GM19324 (cell line): ENCODE data around the gene KRT27.

ENCODE experiments used
- ATAC-seq: cut with Tn5 transposase; IDR thresholded peaks from one replicate; pipeline ENCODE4 v1.9.1; 2021; ENCODE audit warnings: mild to moderate bottlenecking, moderate library complexity; ENCODE audit not compliant: unreplicated experiment, low FRiP score

Gene KRT27

GRCh38 chr17:40812639-40813038 lies 30.3 kb upstream of the KRT27 start:
- no peak for ATAC-seq

DNA sequence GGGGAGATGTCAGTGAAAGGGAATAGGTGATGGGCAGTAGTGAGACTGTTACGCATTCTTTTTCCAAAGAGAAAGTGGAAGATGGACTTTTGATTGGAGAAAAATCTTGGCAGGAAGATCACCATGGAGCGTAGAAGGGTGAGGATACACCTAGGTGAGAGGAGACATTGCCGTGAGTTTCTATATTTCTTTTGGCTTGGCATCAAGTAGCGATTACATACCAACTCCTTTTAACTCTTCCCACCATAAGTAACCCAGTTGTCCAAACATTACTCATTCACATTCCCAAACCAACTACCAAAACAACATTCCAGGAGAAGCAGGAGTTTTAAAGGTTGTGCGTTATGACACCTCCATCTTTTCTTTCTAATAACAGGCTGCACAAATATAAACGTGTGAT lies 28.1 kb upstream of the KRT27 start:
- ATAC-seq = no peak

GRCh38 chr17:40809721-40810421 lies 27.5 kb upstream of the KRT27 start:
- ATAC-seq = no peak

GRCh38 chr17:40806131-40806530 lies 23.8 kb upstream of the KRT27 start:
- ATAC-seq = no peak

DNA sequence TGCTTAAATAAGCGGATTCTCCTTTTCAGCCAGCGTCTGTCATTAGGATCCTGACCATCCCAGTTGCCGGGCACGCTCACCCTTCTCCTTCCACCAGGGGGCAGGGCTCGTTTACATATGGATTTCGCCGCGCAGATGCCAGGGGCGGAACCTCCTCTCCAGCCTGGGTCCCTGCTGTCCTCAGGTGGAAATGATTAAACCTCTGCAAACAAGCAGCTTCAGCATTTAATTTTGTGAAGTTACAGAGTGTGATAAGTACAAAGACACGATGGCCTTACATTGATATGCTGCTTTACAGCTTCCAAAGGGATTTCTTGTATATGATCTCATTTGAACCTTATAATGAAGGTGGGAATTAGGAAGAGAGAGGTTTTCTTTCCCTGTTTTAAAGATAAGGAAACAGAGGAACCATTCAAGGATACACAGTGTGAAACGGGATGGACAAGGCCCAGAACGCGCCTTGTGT lies 21.3 kb upstream of the KRT27 start:
- ATAC-seq = no peak

DNA sequence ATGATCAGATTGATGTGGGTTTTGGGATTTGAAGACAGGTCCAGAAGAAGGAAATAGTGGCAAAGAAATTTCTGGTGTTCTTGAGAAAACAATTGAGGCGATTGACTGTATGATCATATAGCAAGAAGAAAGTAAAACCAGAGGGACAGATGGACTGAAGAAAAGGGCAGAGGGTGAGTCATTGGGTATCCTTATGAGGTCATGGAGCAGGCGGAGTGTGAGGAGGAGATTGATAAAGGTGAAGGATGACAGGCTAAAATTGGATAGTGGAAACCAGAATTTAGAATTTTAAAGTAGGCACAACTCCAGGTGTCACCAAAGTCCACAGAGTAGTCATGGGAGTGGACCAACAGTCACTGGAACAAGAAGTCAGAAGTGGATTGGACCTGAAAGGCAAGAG lies 18.8 kb upstream of the KRT27 start:
- ATAC-seq = no peak

DNA sequence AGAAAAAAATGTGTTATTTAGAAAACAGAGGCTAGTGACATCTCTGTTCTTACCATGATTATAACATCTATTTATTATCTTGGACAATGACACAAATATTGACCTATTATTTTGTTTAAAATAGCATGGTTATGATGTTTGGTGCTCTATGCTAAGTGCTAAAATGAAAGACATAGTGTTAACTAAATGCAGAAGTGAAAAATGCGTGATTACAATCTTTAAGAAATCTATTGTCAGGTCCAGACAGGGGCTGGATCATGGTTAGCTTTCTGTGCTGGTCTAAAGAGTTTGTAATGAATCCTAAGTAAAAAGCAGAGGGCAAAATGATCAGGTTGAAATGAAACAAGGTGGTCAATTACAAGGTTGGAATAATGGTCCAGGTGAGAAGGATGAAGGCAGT lies 18.0 kb upstream of the KRT27 start:
- ATAC-seq = no peak

GRCh38 chr17:40799859-40800258 lies 17.5 kb upstream of the KRT27 start, which contains the start of gene KRT28:
Gene KRT28 (minus strand): TSS chr17:40799959. CDS start chr17:40799893, 66 bp downstream.
- no peak for ATAC-seq

DNA sequence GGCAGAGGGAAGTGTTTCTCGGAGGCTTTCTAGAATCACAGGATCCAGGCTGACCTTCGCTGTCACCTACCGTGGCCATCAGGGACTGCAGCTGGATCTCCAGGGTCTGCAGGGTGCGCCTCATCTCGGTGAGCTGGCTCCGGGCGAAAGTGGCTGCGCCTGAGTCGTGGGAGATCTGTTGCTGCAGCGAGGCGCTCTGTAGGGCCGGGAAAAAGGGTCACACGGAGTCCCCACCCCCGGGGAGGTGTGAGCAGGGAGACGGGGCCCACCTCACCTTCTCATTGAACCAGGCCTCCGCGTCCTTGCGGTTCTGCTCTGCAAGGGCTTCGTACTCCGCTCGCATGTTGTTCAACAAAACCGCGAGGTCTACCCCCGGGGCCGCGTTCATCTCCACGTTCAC lies 14.5 kb upstream of the KRT27 start:
- no peak for ATAC-seq

DNA sequence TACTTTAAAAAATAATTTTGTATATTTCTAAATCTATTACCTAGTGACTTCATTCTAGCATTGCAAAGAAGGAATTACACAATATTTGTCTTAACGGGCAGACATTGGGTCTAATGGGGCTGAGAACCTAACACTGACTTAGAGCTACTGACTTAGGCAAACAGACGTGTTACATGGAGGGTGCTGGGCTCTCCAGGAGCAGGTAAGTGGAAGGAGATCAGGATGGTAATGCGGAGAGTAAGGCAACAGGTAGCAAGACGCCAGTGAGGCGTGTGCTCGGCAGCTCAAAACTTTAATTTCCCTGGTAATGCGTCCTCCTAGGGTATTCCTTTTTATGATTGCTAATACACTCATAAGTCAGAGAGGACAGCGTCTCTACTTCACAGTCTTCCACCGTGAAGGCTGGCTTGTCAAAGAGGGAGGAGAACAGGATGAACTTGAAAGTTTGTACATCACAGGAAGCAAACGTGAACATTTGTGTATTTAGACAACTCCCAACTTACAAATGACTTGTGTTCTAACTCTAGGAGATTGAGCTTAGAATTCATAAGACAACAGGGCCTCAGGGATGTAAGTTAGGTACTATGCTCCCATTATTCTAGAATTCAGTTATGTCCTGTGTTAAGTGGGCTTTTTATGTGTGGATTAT lies 12.8 kb upstream of the KRT27 start:
- no peak for ATAC-seq

GRCh38 chr17:40794466-40794865 lies 12.1 kb upstream of the KRT27 start:
- no peak for ATAC-seq

DNA sequence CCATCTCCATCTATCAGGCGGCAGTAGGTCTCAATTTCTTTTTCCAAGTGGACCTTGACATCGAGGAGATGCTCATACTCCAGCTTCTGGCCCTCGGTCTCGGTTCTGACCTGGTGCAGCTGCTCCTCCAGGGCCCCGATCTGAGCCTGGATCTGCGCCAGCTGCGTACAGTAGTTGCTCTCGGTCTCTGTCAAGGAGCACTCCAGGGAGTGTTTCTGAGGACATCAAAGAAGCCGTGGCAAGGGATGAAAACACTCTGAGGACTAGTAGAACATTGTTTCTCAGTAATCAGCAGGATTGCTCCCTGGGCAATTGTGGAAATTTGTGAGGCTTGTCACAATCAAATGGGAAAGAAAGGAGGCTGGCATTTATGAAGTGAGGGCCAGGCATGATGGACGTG lies 11.5 kb upstream of the KRT27 start:
- ATAC-seq = no peak

DNA sequence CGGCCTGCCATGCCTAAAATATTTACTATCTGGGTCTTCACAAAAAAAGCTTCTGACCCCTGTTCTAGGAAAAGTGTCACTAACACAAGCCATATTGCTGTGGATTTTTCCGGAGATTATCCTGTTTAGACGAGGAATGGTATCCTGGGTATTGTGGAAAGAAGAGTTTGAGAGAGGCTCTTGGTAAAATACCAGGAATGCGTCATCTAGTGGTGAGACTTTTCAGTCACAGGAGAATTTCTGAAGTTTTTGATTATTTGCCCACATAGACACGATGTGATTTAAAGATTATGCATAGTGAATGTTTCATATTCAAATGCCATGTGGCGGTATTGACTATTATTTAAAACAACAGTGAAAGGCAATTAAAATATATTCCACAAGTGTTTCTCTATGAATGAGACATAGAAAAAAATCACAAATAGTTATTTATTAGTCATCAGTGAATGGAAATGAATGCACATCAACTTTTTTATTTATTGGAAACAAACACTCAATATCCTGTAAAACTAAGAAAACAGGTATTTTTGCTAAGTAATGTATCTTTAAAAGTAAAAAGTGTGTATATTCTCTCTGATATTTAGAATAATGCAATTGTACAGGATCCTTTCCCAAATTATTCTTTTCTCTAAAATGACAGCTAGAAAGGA lies 9.6 kb upstream of the KRT27 start:
- ATAC-seq = no peak

DNA sequence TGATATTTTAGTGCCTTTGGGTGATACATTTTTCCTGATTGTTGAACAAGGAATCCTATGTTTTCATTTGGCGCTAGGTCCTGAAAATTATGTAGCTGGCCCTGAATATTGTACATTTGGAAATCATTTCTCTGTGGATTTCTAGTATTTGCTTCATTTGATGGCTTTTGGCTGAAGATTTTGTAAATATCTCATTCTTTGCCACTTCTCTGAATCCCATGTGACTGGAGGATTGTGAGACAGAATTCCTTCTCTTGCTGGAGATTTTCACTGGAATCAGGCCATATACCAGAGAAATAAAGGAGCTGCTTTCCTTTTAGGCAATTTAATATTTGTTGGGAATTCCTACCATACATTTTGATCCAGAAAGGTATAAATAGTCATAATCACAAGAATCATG lies 8.8 kb upstream of the KRT27 start:
- no peak for ATAC-seq

GRCh38 chr17:40779181-40779909 lies 3.0 kb downstream of the KRT27 start:
- no peak for ATAC-seq

DNA sequence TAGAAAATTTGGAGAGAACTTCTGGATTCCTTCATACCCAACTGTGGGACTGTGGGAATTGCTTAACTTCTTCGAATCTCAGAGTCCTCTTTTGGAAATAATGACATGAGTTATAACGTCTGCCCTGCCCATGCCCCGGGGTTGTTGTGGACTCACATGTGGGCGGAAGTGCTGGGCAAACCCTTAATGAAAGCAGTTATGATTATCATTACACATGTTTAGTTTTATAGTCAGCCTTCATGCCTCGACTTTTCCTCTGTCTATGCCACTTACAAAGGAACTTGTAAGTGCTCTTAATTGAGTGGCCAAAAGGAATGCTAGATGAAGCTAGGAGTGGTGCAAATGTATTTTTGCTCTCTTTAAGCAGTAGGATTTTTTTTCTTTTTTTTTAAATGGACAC lies 3.9 kb downstream of the KRT27 start:
- ATAC-seq = no peak

- ATAC-seq = no peak
Observed at GRCh38 chr17:40777971-40778370, 4.4 kb downstream of the KRT27 start.

DNA sequence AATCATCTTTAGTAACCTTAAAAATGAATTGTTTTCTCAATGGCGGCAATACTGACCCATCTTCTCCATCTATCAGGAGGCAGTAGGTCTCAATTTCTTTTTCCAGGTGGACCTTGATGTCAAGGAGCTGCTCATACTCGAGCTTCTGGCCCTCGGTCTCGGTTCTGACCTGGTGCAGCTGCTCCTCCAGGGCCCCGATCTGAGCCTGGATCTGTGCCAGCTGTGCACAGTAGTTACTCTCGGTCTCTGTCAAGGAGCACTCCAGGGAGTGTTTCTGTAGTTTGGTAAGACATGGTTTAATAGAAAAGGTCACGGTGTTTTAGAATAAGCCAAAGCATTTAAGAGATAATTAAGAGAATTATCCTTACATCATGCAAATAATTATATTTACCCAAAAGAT lies 4.9 kb downstream of the KRT27 start:
- ATAC-seq = no peak

DNA sequence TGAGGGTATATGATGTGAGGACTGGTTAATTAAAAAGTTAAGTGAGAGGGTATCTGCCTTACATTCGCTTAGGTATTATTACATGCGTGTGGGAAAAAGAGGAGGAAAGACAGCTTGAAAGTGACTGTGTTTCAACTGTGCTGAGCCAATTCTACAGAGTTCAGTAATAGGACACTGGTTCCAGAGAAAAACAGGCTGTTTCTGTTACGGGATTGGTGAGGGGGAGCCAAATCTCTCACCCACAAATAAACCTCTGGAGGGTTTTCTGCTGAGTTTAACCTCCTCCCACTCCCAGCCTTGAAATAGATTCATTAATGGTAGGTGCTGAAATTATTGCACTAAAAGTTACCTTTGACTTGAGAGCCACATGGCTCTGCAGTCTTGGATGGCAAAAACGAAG lies 6.4 kb downstream of the KRT27 start:
- ATAC-seq = no peak

DNA sequence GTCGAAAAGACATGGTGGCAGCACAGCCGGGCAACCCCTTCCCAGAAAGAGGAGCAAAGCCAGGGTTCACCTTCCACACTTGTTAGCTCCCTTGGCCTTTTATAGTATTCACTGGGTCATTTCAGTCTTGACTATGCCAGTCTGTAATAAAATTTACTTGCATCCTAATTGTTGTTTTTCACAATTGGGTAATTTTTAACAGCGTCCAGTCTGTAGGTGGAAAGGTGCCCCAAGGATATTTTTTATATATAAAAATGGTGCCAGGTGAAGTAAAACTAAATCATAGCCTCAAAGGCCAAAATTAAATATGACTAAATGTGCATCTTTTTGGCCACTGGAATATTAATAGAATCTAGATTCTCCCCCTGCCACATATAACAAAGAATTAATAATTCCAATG lies 10.2 kb downstream of the KRT27 start, which contains the start of gene KRT26:
KRT26 (minus strand) TSS at position 101 of the 400 bp plus-strand sequence; CDS start at position 13, 88 bp downstream.
- ATAC-seq = no peak

DNA sequence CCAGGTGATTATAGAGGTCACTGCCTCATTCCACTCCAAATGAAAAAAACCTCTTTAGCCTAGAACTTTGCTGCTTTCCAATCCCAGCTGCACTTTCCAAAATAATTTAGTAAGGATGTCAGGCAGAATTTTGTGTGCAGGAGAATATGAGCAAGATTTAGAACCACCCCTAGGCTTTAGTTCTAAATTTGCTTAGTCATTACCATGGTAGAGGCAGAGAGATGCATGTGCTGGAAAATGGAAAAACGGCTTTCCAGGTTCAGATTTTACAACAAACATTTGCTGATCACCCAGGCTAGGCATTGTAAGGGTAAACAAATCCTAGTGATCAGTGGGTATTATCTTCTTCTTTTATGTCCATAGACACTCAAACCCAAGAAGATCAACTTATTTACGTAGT lies 16.7 kb downstream of the KRT27 start:
- ATAC-seq = no peak
